ENCODE results near the gene ZBTB16. TPM values are rescaled to one million over a fixed set of nuclear protein-coding genes. Genes with fewer than 3 reads are reported as not detected.

Gene ZBTB16
- total and polyA plus RNA-seq, 2 of the 4 experiments (the other 2 are of a cell fraction), result not detected

DNA sequence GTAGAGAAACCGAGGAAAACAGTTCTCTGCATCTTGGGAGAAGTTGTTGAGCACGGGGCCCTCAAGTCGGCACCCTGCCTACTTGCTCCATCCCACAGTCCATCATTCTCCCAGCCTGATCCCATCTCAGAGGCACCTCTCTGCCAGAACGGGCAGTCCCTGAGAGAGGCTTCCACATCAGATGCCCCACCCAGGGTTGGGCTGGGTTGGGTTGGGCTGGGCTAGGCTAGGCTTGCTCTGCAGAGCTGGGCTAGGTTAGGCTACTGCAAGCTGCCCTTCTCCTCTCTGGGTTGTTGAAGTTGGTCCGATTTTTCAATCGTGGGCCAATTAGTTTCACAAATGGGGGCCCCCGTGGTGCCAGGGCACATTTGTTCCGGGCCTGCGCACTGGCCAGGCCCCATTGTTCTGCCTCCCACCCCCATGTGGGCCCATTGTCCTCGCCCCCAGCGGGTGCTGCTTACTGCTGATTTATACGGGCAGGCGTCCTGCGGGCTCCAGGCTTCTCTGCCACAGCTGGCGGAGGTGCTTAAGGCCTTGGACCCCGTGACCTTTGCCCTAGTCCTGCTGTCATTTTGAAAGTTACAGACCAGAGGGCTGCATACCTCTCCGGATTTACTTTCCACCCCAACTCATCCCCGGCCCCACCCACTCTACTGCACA, 173.0 kb downstream of the ZBTB16 start:
- intact Hi-C loops (cut with micrococcal nuclease), result no loop called here
- no peak overlapping the region for H2BK20ac ChIP-seq (ENCODE audit: low read depth, low read length)
- no peak overlapping the region for H4K91ac ChIP-seq (ENCODE audit: insufficient read depth, low read depth, low read length)
- H3K4me3 ChIP-seq (ENCODE audit: insufficient read depth, low read depth, low read length), result no peak overlapping the region
- peaks cover 47% of the 10 kb centered on the region for H3K27me3 ChIP-seq (ENCODE audit: control insufficient read depth, insufficient read depth, low read length)
- DNase-seq (no peak), ATAC-seq (ENCODE audit: low read depth) (no peak)
- no peak overlapping the region for H3K9ac ChIP-seq (ENCODE audit: low read depth, low read length)
- H3K4me1 ChIP-seq (ENCODE audit: control insufficient read depth, insufficient read depth, low read length), result no peaks in the 10 kb centered on the region; the same call in 1 of the 2 replicates
- H2AFZ ChIP-seq (replicated peaks; ENCODE audit: low read length, poor library complexity), result no peak overlapping the region
- dilution Hi-C loops (cut with HindIII; ENCODE audit: low sequenced_read_pairs, unreplicated experiment), result no loop called here
- H3K79me1 ChIP-seq (ENCODE audit: low read depth in 1 of 2, low read length in 2 of 2), result no peaks in the 10 kb centered on the region
- no peak overlapping the region for H2BK15ac ChIP-seq (ENCODE audit: low read depth, low read length)
- in situ Hi-C loops (cut with MboI; ENCODE audit: low sequenced_read_pairs), result no loop called here
- no peaks in the 10 kb centered on the region for H3K36me3 ChIP-seq (ENCODE audit: control insufficient read depth, insufficient read depth, low read length)
- ChIA-PET POLR2A (ENCODE audit: unreplicated experiment) (no interaction called here), CTCF (no interaction called here)
- no peaks in the 10 kb centered on the region for H3K9me1 ChIP-seq (ENCODE audit: insufficient read depth, low read length)
- BruUV-seq (replicated peaks), result no TSS peak
- 66% methylated on average over 3 of the region's 18 CpGs; no CpG with 5 or more reads in 1 of the 2 experiments for WGBS, 2 experiments (ENCODE audit: extremely low coverage in 2 of 2, insufficient read length in 1 of 2)
- no peak overlapping the region for H3K4ac ChIP-seq (ENCODE audit: low read depth, low read length)
- TF ChIP-seq RCOR1 (IDR thresholded peaks at IDR 0.05; ENCODE audit: insufficient replicate concordance, low read length) (no peak), CHD1 (IDR thresholded peaks at IDR 0.05; ENCODE audit: low read depth, low read length) (no peak), POLR2A (IDR thresholded peaks at IDR 0.05; ENCODE audit: low read depth, low read length) (no peak), MAFK (IDR thresholded peaks at IDR 0.05; ENCODE audit: low read depth, low read length) (no peak), NFE2L2 (IDR thresholded peaks at IDR 0.05; ENCODE audit: low read depth, low read length) (no peak), MXI1 (IDR thresholded peaks at IDR 0.05; ENCODE audit: borderline replicate concordance, low read depth, low read length) (no peak), MAZ (IDR thresholded peaks at IDR 0.05; ENCODE audit: borderline replicate concordance, low read depth, low read length) (no peak), RAD21 (IDR thresholded peaks at IDR 0.05; ENCODE audit: low read length) (no peak), CEBPB (IDR thresholded peaks at IDR 0.05; ENCODE audit: low read depth, low read length) (no peak), BHLHE40 (IDR thresholded peaks at IDR 0.05; ENCODE audit: low read depth, low read length) (no peak), RFX5 (IDR thresholded peaks at IDR 0.05; ENCODE audit: low read depth, low read length) (no peak), SMC3 (IDR thresholded peaks at IDR 0.05; ENCODE audit: low read depth, low read length) (no peak), FOS (IDR thresholded peaks at IDR 0.05; ENCODE audit: low read depth, low read length) (no peak)
- TF ChIP-seq, protein P1, sequence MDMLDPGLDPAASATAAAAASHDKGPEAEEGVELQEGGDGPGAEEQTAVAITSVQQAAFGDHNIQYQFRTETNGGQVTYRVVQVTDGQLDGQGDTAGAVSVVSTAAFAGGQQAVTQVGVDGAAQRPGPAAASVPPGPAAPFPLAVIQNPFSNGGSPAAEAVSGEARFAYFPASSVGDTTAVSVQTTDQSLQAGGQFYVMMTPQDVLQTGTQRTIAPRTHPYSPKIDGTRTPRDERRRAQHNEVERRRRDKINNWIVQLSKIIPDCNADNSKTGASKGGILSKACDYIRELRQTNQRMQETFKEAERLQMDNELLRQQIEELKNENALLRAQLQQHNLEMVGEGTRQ (IDR thresholded peaks at IDR 0.05; ENCODE audit: low read depth, low read length), result no peak
- TF ChIP-seq, protein P2, sequence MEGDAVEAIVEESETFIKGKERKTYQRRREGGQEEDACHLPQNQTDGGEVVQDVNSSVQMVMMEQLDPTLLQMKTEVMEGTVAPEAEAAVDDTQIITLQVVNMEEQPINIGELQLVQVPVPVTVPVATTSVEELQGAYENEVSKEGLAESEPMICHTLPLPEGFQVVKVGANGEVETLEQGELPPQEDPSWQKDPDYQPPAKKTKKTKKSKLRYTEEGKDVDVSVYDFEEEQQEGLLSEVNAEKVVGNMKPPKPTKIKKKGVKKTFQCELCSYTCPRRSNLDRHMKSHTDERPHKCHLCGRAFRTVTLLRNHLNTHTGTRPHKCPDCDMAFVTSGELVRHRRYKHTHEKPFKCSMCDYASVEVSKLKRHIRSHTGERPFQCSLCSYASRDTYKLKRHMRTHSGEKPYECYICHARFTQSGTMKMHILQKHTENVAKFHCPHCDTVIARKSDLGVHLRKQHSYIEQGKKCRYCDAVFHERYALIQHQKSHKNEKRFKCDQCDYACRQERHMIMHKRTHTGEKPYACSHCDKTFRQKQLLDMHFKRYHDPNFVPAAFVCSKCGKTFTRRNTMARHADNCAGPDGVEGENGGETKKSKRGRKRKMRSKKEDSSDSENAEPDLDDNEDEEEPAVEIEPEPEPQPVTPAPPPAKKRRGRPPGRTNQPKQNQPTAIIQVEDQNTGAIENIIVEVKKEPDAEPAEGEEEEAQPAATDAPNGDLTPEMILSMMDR (conservative IDR thresholded peaks at IDR 0.05; ENCODE audit: low read depth, low read length), result no peak
- TF ChIP-seq, protein P3, sequence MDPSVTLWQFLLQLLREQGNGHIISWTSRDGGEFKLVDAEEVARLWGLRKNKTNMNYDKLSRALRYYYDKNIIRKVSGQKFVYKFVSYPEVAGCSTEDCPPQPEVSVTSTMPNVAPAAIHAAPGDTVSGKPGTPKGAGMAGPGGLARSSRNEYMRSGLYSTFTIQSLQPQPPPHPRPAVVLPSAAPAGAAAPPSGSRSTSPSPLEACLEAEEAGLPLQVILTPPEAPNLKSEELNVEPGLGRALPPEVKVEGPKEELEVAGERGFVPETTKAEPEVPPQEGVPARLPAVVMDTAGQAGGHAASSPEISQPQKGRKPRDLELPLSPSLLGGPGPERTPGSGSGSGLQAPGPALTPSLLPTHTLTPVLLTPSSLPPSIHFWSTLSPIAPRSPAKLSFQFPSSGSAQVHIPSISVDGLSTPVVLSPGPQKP (IDR thresholded peaks at IDR 0.05; ENCODE audit: borderline replicate concordance, low read depth, low read length), result no peak
- H3K56ac ChIP-seq (ENCODE audit: extremely low read depth, insufficient read depth, low read length), result no peak overlapping the region
- no peak overlapping the region for H3K4me2 ChIP-seq (ENCODE audit: low read depth, low read length)
- H3K9me3 ChIP-seq (ENCODE audit: control insufficient read depth, insufficient read depth, low read length), result no peaks in the 10 kb centered on the region
- no peak overlapping the region for H3K23ac ChIP-seq (ENCODE audit: low read depth, low read length)
- H2BK120ac ChIP-seq (ENCODE audit: low read depth, low read length), result no peak overlapping the region
- H2BK5ac ChIP-seq (ENCODE audit: low read depth, low read length, poor library complexity, severe bottlenecking), result no peak overlapping the region
- no peaks in the 10 kb centered on the region for H4K20me1 ChIP-seq (ENCODE audit: insufficient read depth, low read length)
- H2AK5ac ChIP-seq (ENCODE audit: low read depth, low read length), result no peak overlapping the region
- no peak overlapping the region for H3K14ac ChIP-seq (replicated peaks; ENCODE audit: low read depth, low read length)
- no peak overlapping the region for H2AK9ac ChIP-seq (replicated peaks; ENCODE audit: low read depth, low read length, poor library complexity)
- no peak overlapping the region for H4K5ac ChIP-seq (ENCODE audit: low read depth, low read length)
- H4K8ac ChIP-seq (ENCODE audit: low read depth in 2 of 2, low read length in 2 of 2), result no peak overlapping the region
- no peak overlapping the region for H3K27ac ChIP-seq (ENCODE audit: insufficient read depth, low read length)
- no peak overlapping the region for H3K18ac ChIP-seq (ENCODE audit: low read depth, low read length)

Data from IMR-90 (cell line).